ENCODE measurements around the gene NDST3. TPM values are rescaled to one million over a fixed set of nuclear protein-coding genes. Genes with fewer than 3 reads are reported as not detected.

Gene NDST3
- total RNA-seq, 4 donors from 2014 or later, result 0.19 TPM; not detected in 3

DNA sequence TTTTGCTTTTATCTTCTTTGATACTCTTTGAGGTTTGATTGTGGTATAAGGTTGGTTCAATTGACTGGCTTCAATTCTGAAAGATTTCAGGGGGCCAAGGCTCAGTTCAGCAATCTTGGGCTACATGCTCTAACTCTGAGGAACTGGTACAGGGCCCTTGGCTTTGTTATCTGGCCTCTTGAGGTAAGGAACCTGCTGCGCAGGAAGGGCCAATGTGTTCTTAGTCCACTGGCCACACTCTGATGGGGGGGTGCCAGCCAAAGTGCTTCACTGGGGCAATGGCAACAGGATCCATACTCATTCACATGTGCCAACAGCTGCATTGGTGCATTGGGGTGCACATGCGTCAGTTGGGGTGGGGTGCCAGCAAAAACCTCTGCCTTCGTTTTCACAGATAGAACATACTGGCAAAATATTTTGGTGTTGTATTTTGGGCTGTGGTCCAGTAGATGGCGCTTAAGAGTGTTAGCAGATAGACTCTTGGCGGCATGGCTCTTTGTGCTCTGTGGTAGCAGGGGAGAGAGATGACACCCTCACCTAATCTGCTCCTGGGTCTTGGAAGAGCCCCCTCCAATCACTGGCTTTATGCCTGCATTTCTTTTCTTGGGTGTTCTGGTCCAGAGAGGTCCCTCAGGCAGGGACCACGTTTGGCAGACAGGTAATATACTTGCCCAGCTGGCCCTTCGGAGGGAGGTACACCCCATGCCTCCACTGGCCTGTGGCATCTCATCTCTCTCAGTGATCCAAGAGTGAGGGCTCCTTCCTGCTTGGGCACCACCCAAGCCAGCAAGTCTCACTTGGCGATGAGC is 42.9 kb downstream of the NDST3 start:
- 46% methylated on average over 5 to 6 of the region's 8 CpGs for WGBS, 2 donors
- Histone ChIP-seq H3K9me3 (peaks cover 0 to 10% (median 5%) of the 10 kb centered on the region in 3 donors), H3K36me3 (no peaks in the 10 kb centered on the region), H3K27ac (no peak overlapping the region), H3K4me1 (no peaks in the 10 kb centered on the region), H3K4me3 (no peak overlapping the region), H3K27me3 (no peaks in the 10 kb centered on the region)
- DNase-seq, result no peak
- peak in 1 of 6 experiments; percentile 27 for TF ChIP-seq CTCF (IDR thresholded peaks at IDR 0.05)
- TF ChIP-seq POLR2A (IDR thresholded peaks at IDR 0.05), result no peak
- intact Hi-C loops (cut with DNase I), result no loop called here

- WGBS, 2 donors, result 69 to 88% methylated on average over 1 to 3 of the region's 3 CpGs
- Histone ChIP-seq H3K36me3 (no peaks in the 10 kb centered on the region), H3K27me3 (no peaks in the 10 kb centered on the region), H3K4me1 (no peaks in the 10 kb centered on the region), H3K27ac (no peak overlapping the region), H3K4me3 (no peak overlapping the region), H3K9me3 (peaks cover 0 to 10% (median 5%) of the 10 kb centered on the region in 3 donors)
- intact Hi-C loops (cut with DNase I), result no loop called here
- TF ChIP-seq CTCF (IDR thresholded peaks at IDR 0.05) (no peak), POLR2A (IDR thresholded peaks at IDR 0.05) (no peak)
- DNase-seq, result no peak
Measured at GRCh38 chr4:118077767-118078105, 43.5 kb downstream of the NDST3 start.

DNA sequence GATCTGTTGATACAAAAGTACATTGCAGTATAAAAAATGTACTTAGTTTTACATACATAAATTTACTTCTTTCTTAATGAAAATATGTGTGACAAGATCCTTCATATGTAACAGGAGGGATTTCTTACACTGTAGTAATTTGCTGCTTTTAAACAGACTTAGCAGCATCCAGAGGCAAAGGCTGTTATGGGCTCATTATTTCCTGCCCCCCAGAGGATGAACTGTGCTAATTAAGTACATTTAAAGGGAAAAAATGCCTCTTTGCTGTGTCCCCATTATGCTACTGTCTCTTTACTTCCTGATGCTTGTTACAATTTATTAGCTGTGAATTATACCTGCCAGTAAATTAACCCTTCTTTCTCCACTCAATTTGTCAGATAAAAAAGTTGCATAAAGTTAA is 47.1 kb downstream of the NDST3 start:
- Histone ChIP-seq H3K9me3 (peaks cover 0 to 10% (median 5%) of the 10 kb centered on the region in 3 donors), H3K27me3 (no peaks in the 10 kb centered on the region), H3K36me3 (no peaks in the 10 kb centered on the region), H3K4me3 (no peak overlapping the region), H3K27ac (no peak overlapping the region), H3K4me1 (no peaks in the 10 kb centered on the region)
- TF ChIP-seq CTCF (IDR thresholded peaks at IDR 0.05) (no peak), POLR2A (IDR thresholded peaks at IDR 0.05) (no peak)
- intact Hi-C loops (cut with DNase I), result no loop called here
- DNase-seq, result no peak

DNA sequence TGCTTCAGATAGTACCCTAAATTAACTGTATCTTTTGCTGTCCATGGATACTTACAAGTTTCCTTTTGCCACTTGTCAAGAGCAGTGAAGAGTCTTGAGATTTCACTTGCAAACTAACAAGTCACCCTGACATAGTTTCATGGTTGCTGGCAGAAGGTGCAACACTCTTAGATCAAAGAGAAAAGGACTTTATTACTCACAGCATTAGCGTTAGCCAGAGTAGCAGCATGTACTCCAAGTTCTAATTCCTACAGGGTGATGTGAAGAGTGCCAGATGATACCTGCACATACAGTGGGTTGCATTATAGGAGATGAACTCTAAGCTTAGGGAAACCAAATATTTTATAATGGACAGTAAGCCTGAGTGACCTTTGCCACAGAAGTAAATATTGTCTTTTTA is 47.9 kb downstream of the NDST3 start:
- TF ChIP-seq CTCF (IDR thresholded peaks at IDR 0.05) (no peak), POLR2A (IDR thresholded peaks at IDR 0.05) (no peak)
- peaks cover 0 to 6% (median 5%) of the 10 kb centered on the region in 3 donors for H3K9me3 ChIP-seq
- H3K36me3 ChIP-seq, result no peaks in the 10 kb centered on the region
- no peaks in the 10 kb centered on the region for H3K4me1 ChIP-seq
- H3K27ac ChIP-seq, result no peak overlapping the region
- intact Hi-C loops (cut with DNase I), result no loop called here
- WGBS, 2 donors, result 67 to 70% methylated on average over 1 of the region's 1 CpG
- H3K27me3 ChIP-seq, result no peaks in the 10 kb centered on the region
- no peak overlapping the region for H3K4me3 ChIP-seq
- no peak for DNase-seq

DNA sequence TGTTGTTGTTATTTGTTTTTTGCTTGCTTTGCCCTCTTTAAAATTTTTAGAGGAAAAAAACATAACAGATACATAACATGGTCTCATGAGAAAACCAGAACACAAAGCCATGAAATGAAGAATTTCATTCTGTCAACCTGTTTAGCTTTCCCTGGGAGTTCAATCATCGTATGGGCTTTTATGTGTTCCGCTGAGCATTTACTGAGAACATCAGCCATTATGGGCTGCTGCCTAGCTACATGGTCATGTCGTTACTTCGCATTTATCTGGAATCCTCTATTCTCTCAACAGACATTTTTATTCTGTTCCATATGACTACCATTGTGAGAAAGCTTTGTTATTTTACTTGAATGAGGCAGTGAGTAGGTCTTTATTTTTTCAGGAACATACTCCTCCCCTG is 51.4 kb downstream of the NDST3 start:
- WGBS, 2 donors, result 91 to 97% methylated on average over 4 of the region's 4 CpGs
- H3K27me3 ChIP-seq, result no peaks in the 10 kb centered on the region

More for the DNA sequence above, 51.4 kb downstream of the NDST3 start:
- no peak for DNase-seq
- Histone ChIP-seq H3K4me1 (no peaks in the 10 kb centered on the region), H3K4me3 (no peak overlapping the region), H3K36me3 (no peaks in the 10 kb centered on the region), H3K9me3 (no peaks in the 10 kb centered on the region), H3K27ac (no peak overlapping the region)
- intact Hi-C loops (cut with DNase I), result no loop called here
- no peak for TF ChIP-seq POLR2A (IDR thresholded peaks at IDR 0.05)
- no peak for TF ChIP-seq CTCF (IDR thresholded peaks at IDR 0.05)
